ENCODE measurements around the gene RPL32. TPM values are rescaled to one million over a fixed set of nuclear protein-coding genes. Genes with fewer than 3 reads are reported as not detected.
A peak's percentile ranks its signal among the peaks of the same experiment; 100 is the strongest.

RPL32 gene
- polyA plus RNA-seq, 3 donors = 932 to 1,052 (median 942) TPM

GRCh38 chr3:12807066-12807465 is 34.3 kb downstream of the RPL32 start:
- no peak overlapping the region for H3K4me3 Mint-ChIP-seq
- no peak overlapping the region for H3K9ac ChIP-seq (ENCODE audit: insufficient read depth, low read length, poor library complexity, severe bottlenecking)
- H3K36me3 ChIP-seq (replicated peaks in 1 of 2; ENCODE audit: control insufficient read depth in 1 of 2, insufficient read depth in 2 of 2, low read length in 2 of 2) = no peaks in the 10 kb centered on the region
- peaks cover 5 to 15% (median 6%) of the 10 kb centered on the region in 3 donors for H3K27me3 Mint-ChIP-seq (ENCODE audit: low read depth in 3 of 3)
- intact Hi-C loops (cut with micrococcal nuclease) = no loop called here
- no peaks in the 10 kb centered on the region for H3K36me3 Mint-ChIP-seq
- H3K27me3 ChIP-seq (ENCODE audit: control insufficient read depth in 2 of 2, insufficient read depth in 2 of 2, low read length in 2 of 2) = peaks cover 0 to 6% of the 10 kb centered on the region in 2 donors
- H3K4me3 ChIP-seq (replicated peaks in 1 of 3; ENCODE audit: low read depth in 2 of 3, low read length in 3 of 3) = no peak overlapping the region
- no peak for DNase-seq
- H3K4me2 ChIP-seq (replicated peaks; ENCODE audit: extremely low read depth, low read length, poor library complexity, severe bottlenecking) = no peak overlapping the region
- H3K4me1 ChIP-seq (ENCODE audit: control insufficient read depth in 1 of 2, insufficient read depth in 2 of 2, low read length in 2 of 2) = peaks cover 4 to 12% of the 10 kb centered on the region in 2 donors
- H2AFZ ChIP-seq (ENCODE audit: insufficient read depth, low read depth, low read length, poor library complexity, severe bottlenecking) = no peak overlapping the region
- no peak for TF ChIP-seq CTCF (IDR thresholded peaks at IDR 0.05)
- H3K27ac ChIP-seq (ENCODE audit: low read depth in 1 of 2, low read length in 2 of 2) = no peak overlapping the region
- H3K4me1 Mint-ChIP-seq = peaks cover 10% of the 10 kb centered on the region
- H4K20me1 ChIP-seq (ENCODE audit: insufficient read depth, low read length) = no peaks in the 10 kb centered on the region
- H3K9me3 Mint-ChIP-seq = peaks cover 0 to 3% (median 0%) of the 10 kb centered on the region in 7 donors
- H3K9me3 ChIP-seq (replicated peaks in 1 of 2; ENCODE audit: control insufficient read depth in 1 of 2, insufficient read depth in 1 of 2, low read length in 2 of 2) = no peaks in the 10 kb centered on the region
- no peak overlapping the region for H3K27ac Mint-ChIP-seq
- 95% methylated on average over 6 of the region's 9 CpGs for WGBS (ENCODE audit: insufficient coverage)
- H3K79me2 ChIP-seq (ENCODE audit: insufficient read depth, low read length) = no peaks in the 10 kb centered on the region

GRCh38 chr3:12803371-12803770 is 38.0 kb downstream of the RPL32 start:
- Mint-ChIP-seq H3K4me3 (no peak overlapping the region), H3K9me3 (peaks cover 0 to 3% (median 0%) of the 10 kb centered on the region in 7 donors), H3K27ac (peak overlapping the region in 1 of 7 donors; percentile 50), H3K27me3 (ENCODE audit: low read depth in 3 of 3) (peaks cover under 1 to 7% (median 2%) of the 10 kb centered on the region in 3 donors), H3K36me3 (no peaks in the 10 kb centered on the region), H3K4me1 (no peaks in the 10 kb centered on the region)
- no peaks in the 10 kb centered on the region for H3K9me3 ChIP-seq (replicated peaks in 1 of 2; ENCODE audit: control insufficient read depth in 1 of 2, insufficient read depth in 1 of 2, low read length in 2 of 2)
- no peaks in the 10 kb centered on the region for H4K20me1 ChIP-seq (ENCODE audit: insufficient read depth, low read length)
- DNase-seq = no peak
- H3K27ac ChIP-seq (ENCODE audit: low read depth in 1 of 2, low read length in 2 of 2) = no peak overlapping the region
- intact Hi-C loops (cut with micrococcal nuclease) = no loop called here
- H3K27me3 ChIP-seq (ENCODE audit: control insufficient read depth in 2 of 2, insufficient read depth in 2 of 2, low read length in 2 of 2) = no peaks in the 10 kb centered on the region
- no peaks in the 10 kb centered on the region for H3K4me1 ChIP-seq (ENCODE audit: control insufficient read depth in 1 of 2, insufficient read depth in 2 of 2, low read length in 2 of 2)
- H3K4me2 ChIP-seq (replicated peaks; ENCODE audit: extremely low read depth, low read length, poor library complexity, severe bottlenecking) = no peak overlapping the region
- H3K9ac ChIP-seq (ENCODE audit: insufficient read depth, low read length, poor library complexity, severe bottlenecking) = no peak overlapping the region
- no peaks in the 10 kb centered on the region for H3K79me2 ChIP-seq (ENCODE audit: insufficient read depth, low read length)
- no peak overlapping the region for H3K4me3 ChIP-seq (replicated peaks in 1 of 3; ENCODE audit: low read depth in 2 of 3, low read length in 3 of 3)
- H2AFZ ChIP-seq (ENCODE audit: insufficient read depth, low read depth, low read length, poor library complexity, severe bottlenecking) = no peak overlapping the region
- H3K36me3 ChIP-seq (replicated peaks in 1 of 2; ENCODE audit: control insufficient read depth in 1 of 2, insufficient read depth in 2 of 2, low read length in 2 of 2) = no peaks in the 10 kb centered on the region
- WGBS (ENCODE audit: insufficient coverage) = 91% methylated on average over 12 of the region's 12 CpGs
- TF ChIP-seq CTCF (IDR thresholded peaks at IDR 0.05) = no peak
